Prostate gland (tissue), 2 donors: ENCODE data around the gene FREM2.

ENCODE experiments used
- CTCF ChIP-seq, 4 experiments: fragments of 200-600 bp in 2 of 4; fragments of 450-650 bp in 2 of 4; sonication (generic) in 2 of 4; IDR thresholded peaks; 1 replicate in 3 of 4; 2 replicates in 1 of 4; pipeline ENCODE4 v1.5.1; 2016 to 2019; ENCODE audit warnings: antibody characterized with exemption in 4 of 4, mild to moderate bottlenecking in 2 of 4, moderate library complexity in 2 of 4
- POLR2A ChIP-seq: fragments of 450-650 bp; IDR thresholded peaks from one replicate; pipeline ENCODE4 v1.6.1; 2016; ENCODE audit warnings: antibody characterized with exemption, mild to moderate bottlenecking
- POLR2AphosphoS5 ChIP-seq: sonication (generic); formaldehyde crosslinking; IDR thresholded peaks from one replicate; pipeline ENCODE4 v1.6.1; 2017; ENCODE audit warnings: antibody characterized with exemption

- TF ChIP-seq CTCF (IDR thresholded peaks at IDR 0.05) (no peak), POLR2A (no peak), POLR2AphosphoS5 (no peak)
Measured at GRCh38 chr13:38787550-38787949, 100.7 kb downstream of the FREM2 start.
